Endothelial cell of umbilical vein (primary cell): ENCODE measurements around the gene KANSL1. TPM values are rescaled to one million over a fixed set of nuclear protein-coding genes. Genes with fewer than 3 reads are reported as not detected.

Experiments
- BruUV-seq: library from RNA; stranded (reverse); fragments of 400-500 nt; replicated peaks from 2 replicates; lab custom pipeline; 2021; lab: Mats Ljungman, UMichigan
- CTCF ChIA-PET: fragments of 300-600, 350-600 bp; sonication (Branson Sonifier 250); formaldehyde crosslinking; loops from one replicate; lab custom pipeline; 2021; ENCODE audit warnings: antibody characterized with exemption, inconsistent platforms; lab: Charles Lee
- POLR2A ChIA-PET: fragments of 300-600, 350-600 bp; sonication (Branson Sonifier 250); formaldehyde crosslinking; loops from one replicate; lab custom pipeline; 2021; ENCODE audit warnings: antibody characterized with exemption, inconsistent platforms; lab: Charles Lee
- DNase-seq: peaks from one replicate; pipeline ENCODE4 v3.0.0-alpha.2; 2011; ENCODE audit warnings: low read depth, low spot score
- FAIRE-seq: peaks from 2 replicates; lab custom pipeline; 2011; peaks lifted over from hg19 to GRCh38; lab: Jason Lieb, UNC
- H2AFZ ChIP-seq: 2 replicates; pipeline ENCODE4 v1.6.0; 2012; ENCODE audit warnings: low read depth, low read length, control low read depth, inconsistent platforms
- H3K27ac ChIP-seq: 2 replicates; pipeline ENCODE4 v1.5.1; 2011; ENCODE audit warnings: low read depth, mild to moderate bottlenecking, control low read depth, low read length, moderate library complexity; ENCODE audit not compliant: insufficient read depth
- H3K27me3 ChIP-seq, 2 experiments: 2 replicates each; pipeline versions ENCODE4 v1.6.0 to v1.6.1; 2011; ENCODE audit warnings: low read length in 2 of 2, mixed read lengths in 1 of 2; ENCODE audit not compliant: control insufficient read depth in 2 of 2, insufficient read depth in 2 of 2
- H3K36me3 ChIP-seq, 2 experiments: 2 replicates in 1 of 2; 3 replicates in 1 of 2; pipeline ENCODE4 v1.5.1; 2011; ENCODE audit warnings: low read length in 2 of 2, mild to moderate bottlenecking in 1 of 2, moderate library complexity in 1 of 2; ENCODE audit not compliant: control insufficient read depth in 2 of 2, insufficient read depth in 2 of 2; ENCODE audit errors: extremely low read depth in 1 of 2
- H3K4me1 ChIP-seq: 3 replicates; pipeline ENCODE4 v1.5.1; 2011; ENCODE audit warnings: mild to moderate bottlenecking, low read length; ENCODE audit not compliant: control insufficient read depth, insufficient read depth; ENCODE audit errors: extremely low read depth
- H3K4me2 ChIP-seq: 2 replicates; pipeline ENCODE4 v1.6.1; 2011; ENCODE audit warnings: low read length, control low read depth, mixed read lengths; ENCODE audit not compliant: insufficient read depth
- H3K4me3 ChIP-seq, 3 experiments: fragments of 200-600 bp in 1 of 3; sonication (generic), shearing (Covaris generic) in 1 of 3; replicated peaks in 1 of 3; 2 replicates each; pipeline ENCODE4 v1.5.1; 2011 to 2016; ENCODE audit warnings: control low read depth in 3 of 3, low read length in 3 of 3, mild to moderate bottlenecking in 2 of 3, inconsistent platforms in 1 of 3, low read depth in 1 of 3, moderate library complexity in 1 of 3; ENCODE audit not compliant: insufficient read depth in 1 of 3
- H3K79me2 ChIP-seq: 2 replicates; pipeline ENCODE4 v1.6.0; 2012; ENCODE audit warnings: low read length, inconsistent platforms; ENCODE audit not compliant: control insufficient read depth, insufficient read depth
- H3K9ac ChIP-seq: replicated peaks from 2 replicates; pipeline ENCODE3; 2011; ENCODE audit warnings: low read length, control low read depth; ENCODE audit not compliant: insufficient read depth; ENCODE audit errors: extremely low read depth
- H3K9me1 ChIP-seq: replicated peaks from 3 replicates; pipeline ENCODE4 v1.6.0; 2011; ENCODE audit warnings: mild to moderate bottlenecking, low read length; ENCODE audit not compliant: control insufficient read depth, insufficient read depth; ENCODE audit errors: extremely low read depth
- H3K9me3 ChIP-seq: replicated peaks from 2 replicates; pipeline ENCODE4 v1.5.1; 2012; ENCODE audit warnings: low read length, inconsistent platforms; ENCODE audit not compliant: control insufficient read depth, insufficient read depth
- H4K20me1 ChIP-seq: replicated peaks from 2 replicates; pipeline ENCODE3; 2011; ENCODE audit warnings: mild to moderate bottlenecking, low read length; ENCODE audit not compliant: control insufficient read depth, insufficient read depth; ENCODE audit errors: extremely low read depth
- EZH2 ChIP-seq: IDR thresholded peaks from 2 replicates; pipeline ENCODE4 v1.6.1; 2012; ENCODE audit warnings: borderline replicate concordance, low read depth, mild to moderate bottlenecking, moderate library complexity, low read length, inconsistent platforms; ENCODE audit not compliant: severe bottlenecking
- FOS ChIP-seq: IDR thresholded peaks from 2 replicates; pipeline ENCODE4 v1.6.1; 2011; ENCODE audit warnings: mild to moderate bottlenecking, low read length, moderate library complexity, borderline replicate concordance; ENCODE audit not compliant: insufficient read depth
- GATA2 ChIP-seq: IDR thresholded peaks from 2 replicates; pipeline ENCODE4 v1.7.0; 2011; ENCODE audit warnings: low read depth, mild to moderate bottlenecking, moderate library complexity, mixed read lengths, low read length; ENCODE audit not compliant: insufficient read length, insufficient read depth
- JUN ChIP-seq: IDR thresholded peaks from 2 replicates; pipeline ENCODE4 v1.6.1; 2011; ENCODE audit warnings: borderline replicate concordance, low read depth; ENCODE audit not compliant: insufficient read length, insufficient read depth
- MYC ChIP-seq: IDR thresholded peaks from one replicate; pipeline ENCODE4 v1.6.1; 2011; ENCODE audit warnings: mild to moderate bottlenecking, low read depth, low read length
- POLR2A ChIP-seq: IDR thresholded peaks from 2 replicates; pipeline ENCODE4 v1.6.1; 2012; ENCODE audit warnings: low read depth, mild to moderate bottlenecking, control low read depth, low read length
- POLR2AphosphoS5 ChIP-seq: IDR thresholded peaks from 2 replicates; pipeline ENCODE4 v1.6.1; 2012; ENCODE audit warnings: low read depth, mild to moderate bottlenecking, control low read depth, low read length, moderate library complexity; ENCODE audit not compliant: insufficient read depth
- dilution Hi-C: fragments of 300-500 bp; cut with MboI; formaldehyde crosslinking; loops from one replicate; pipeline ENCODE4 v1.15.0; 2019; ENCODE audit warnings: low sequenced_read_pairs; ENCODE audit not compliant: extremely low pct_ligation_motif_present
- intact Hi-C: fragments of 100-400 bp; cut with micrococcal nuclease; formaldehyde crosslinking; loops from one replicate; pipeline ENCODE4 v1.10.0; 2022
- polyA plus RNA-seq, 4 experiments: library from polyadenylated mRNA; depleted of rRNA in 3 of 4; stranded (reverse) in 3 of 4; unstranded in 1 of 4; fragments of >200 nt; gene quantifications; 2 replicates each; pipeline versions ENCODE4 v1.2.1 to v1.2.3, GENCODE V29; 2011 to 2012; ENCODE audit warnings: missing spikeins in 1 of 4
- total RNA-seq: library from RNA; stranded (reverse); gene quantifications from 2 replicates; pipeline ENCODE4 v1.2.3, GENCODE V29; 2021
- TF ChIP-seq, protein P1 (sequence below): IDR thresholded peaks from 2 replicates; pipeline ENCODE4 v1.6.1; 2011; ENCODE audit not compliant: insufficient read depth, insufficient read length
- TF ChIP-seq, protein P2 (sequence below), 2 donors: IDR thresholded peaks; 1 replicate in 1 of 2; 2 replicates in 1 of 2; pipeline ENCODE4 v1.5.1; 2011; ENCODE audit warnings: low read length in 2 of 2, mild to moderate bottlenecking in 2 of 2, moderate library complexity in 2 of 2, control low read depth in 1 of 2, inconsistent platforms in 1 of 2, low read depth in 1 of 2; ENCODE audit not compliant: insufficient read depth in 1 of 2; ENCODE audit errors: extremely low read depth in 1 of 2

The KANSL1 gene
- total and polyA plus RNA-seq, 2 donors (not counting 3 experiments of a cell fraction or from before 2014, with no cell fraction given): 29.1 to 74.0 TPM

DNA sequence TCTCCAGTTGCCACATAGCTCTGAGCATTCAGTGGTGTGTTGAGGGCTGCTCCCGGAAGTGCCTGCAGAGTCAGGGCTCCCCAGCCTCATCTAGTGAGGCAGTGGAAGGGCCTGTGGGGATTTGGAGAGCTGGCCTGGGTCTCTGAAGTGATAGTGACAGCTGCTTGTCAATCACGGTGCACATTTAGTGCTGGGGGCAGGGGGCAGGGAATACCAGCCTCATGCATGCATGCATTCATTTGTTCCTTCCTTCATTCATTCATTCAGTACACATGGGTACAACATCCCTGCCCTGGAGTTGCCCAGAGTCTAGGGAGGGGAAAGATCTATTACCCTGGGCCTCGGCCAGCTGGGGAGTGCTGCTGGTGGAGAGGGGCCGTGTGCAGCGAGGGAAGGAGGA is 205.5 kb downstream of the KANSL1 start:
- Histone ChIP-seq H4K20me1 (no peaks in the 10 kb centered on the region), H3K9ac (no peak overlapping the region), H3K4me2 (no peak overlapping the region), H3K9me3 (no peaks in the 10 kb centered on the region), H3K36me3 (no peaks in the 10 kb centered on the region), H2AFZ (no peak overlapping the region), H3K79me2 (no peaks in the 10 kb centered on the region), H3K4me3 (no peak overlapping the region), H3K27me3 (peaks cover 0 to 2% of the 10 kb centered on the region in 2 experiments), H3K4me1 (no peaks in the 10 kb centered on the region), H3K9me1 (no peaks in the 10 kb centered on the region), H3K27ac (no peak overlapping the region)
- ChIA-PET POLR2A (no interaction called here), CTCF (no interaction called here)
- dilution Hi-C loops (no loop called here), intact Hi-C loops (no loop called here)
- DNase-seq (no peak), FAIRE-seq (no peak)
- TF ChIP-seq FOS: no peak
- TF ChIP-seq POLR2A: no peak
- no peak for TF ChIP-seq JUN
- no peak for TF ChIP-seq GATA2
- TF ChIP-seq POLR2AphosphoS5: no peak
- TF ChIP-seq, protein P1, sequence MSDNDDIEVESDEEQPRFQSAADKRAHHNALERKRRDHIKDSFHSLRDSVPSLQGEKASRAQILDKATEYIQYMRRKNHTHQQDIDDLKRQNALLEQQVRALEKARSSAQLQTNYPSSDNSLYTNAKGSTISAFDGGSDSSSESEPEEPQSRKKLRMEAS: no peak
- BruUV-seq: no TSS peak

DNA sequence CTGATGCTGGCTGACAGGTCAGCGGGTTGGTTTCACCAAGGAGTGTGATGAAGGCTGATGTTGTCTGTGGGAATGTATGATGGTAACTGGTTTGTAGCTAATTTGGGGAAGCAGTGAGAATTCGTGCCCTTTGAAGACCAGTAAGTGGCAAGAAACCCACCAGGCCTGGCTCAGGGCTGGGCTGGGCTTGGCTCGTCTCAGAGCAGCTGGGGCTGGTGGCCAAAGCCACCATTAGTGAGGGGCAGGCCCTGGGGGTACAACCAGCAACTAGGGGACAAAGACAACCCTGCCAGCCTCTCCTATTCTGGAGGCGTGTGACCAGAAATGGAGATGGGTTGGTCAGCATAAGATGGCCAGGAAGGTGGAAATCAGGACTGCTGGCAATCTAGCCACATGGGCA is 207.2 kb downstream of the KANSL1 start:
- Histone ChIP-seq H3K9me1 (no peaks in the 10 kb centered on the region), H3K27ac (no peak overlapping the region), H3K36me3 (no peaks in the 10 kb centered on the region), H3K9me3 (no peaks in the 10 kb centered on the region), H3K4me1 (no peaks in the 10 kb centered on the region), H3K4me2 (no peak overlapping the region), H2AFZ (no peak overlapping the region), H3K79me2 (no peaks in the 10 kb centered on the region), H3K9ac (no peak overlapping the region), H3K4me3 (no peak overlapping the region), H3K27me3 (peaks cover 0 to 2% of the 10 kb centered on the region in 2 experiments), H4K20me1 (no peaks in the 10 kb centered on the region)
- dilution Hi-C loops: no loop called here
- FAIRE-seq: no peak
- ChIA-PET POLR2A (no interaction called here), CTCF (no interaction called here)
- no TSS peak for BruUV-seq
- TF ChIP-seq POLR2AphosphoS5 (no peak), EZH2 (no peak), GATA2 (no peak), JUN (no peak), MYC (no peak), POLR2A (no peak), FOS (no peak)
- TF ChIP-seq, protein P1: no peak
- TF ChIP-seq, protein P2, sequence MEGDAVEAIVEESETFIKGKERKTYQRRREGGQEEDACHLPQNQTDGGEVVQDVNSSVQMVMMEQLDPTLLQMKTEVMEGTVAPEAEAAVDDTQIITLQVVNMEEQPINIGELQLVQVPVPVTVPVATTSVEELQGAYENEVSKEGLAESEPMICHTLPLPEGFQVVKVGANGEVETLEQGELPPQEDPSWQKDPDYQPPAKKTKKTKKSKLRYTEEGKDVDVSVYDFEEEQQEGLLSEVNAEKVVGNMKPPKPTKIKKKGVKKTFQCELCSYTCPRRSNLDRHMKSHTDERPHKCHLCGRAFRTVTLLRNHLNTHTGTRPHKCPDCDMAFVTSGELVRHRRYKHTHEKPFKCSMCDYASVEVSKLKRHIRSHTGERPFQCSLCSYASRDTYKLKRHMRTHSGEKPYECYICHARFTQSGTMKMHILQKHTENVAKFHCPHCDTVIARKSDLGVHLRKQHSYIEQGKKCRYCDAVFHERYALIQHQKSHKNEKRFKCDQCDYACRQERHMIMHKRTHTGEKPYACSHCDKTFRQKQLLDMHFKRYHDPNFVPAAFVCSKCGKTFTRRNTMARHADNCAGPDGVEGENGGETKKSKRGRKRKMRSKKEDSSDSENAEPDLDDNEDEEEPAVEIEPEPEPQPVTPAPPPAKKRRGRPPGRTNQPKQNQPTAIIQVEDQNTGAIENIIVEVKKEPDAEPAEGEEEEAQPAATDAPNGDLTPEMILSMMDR (IDR thresholded peaks at IDR 0.05; ENCODE audit: extremely low read depth in 1 of 2, insufficient read depth in 1 of 2, low read depth in 1 of 2, low read length in 2 of 2): no peak
- intact Hi-C loops: no loop called here
- no peak for DNase-seq
